NOMO-1 treated with dmso at 0.1 percent for 144 hours (cell line): ENCODE results near the gene SLC35A4.
A peak's percentile ranks its signal among the peaks of the same experiment; 100 is the strongest.

ENCODE experiments used
- DNase-seq: peaks from one replicate; lab custom pipeline; 2025; ENCODE audit not compliant: unreplicated experiment; lab: John Stamatoyannopoulos, UW

The SLC35A4 gene, protein sequence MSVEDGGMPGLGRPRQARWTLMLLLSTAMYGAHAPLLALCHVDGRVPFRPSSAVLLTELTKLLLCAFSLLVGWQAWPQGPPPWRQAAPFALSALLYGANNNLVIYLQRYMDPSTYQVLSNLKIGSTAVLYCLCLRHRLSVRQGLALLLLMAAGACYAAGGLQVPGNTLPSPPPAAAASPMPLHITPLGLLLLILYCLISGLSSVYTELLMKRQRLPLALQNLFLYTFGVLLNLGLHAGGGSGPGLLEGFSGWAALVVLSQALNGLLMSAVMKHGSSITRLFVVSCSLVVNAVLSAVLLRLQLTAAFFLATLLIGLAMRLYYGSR

DNA sequence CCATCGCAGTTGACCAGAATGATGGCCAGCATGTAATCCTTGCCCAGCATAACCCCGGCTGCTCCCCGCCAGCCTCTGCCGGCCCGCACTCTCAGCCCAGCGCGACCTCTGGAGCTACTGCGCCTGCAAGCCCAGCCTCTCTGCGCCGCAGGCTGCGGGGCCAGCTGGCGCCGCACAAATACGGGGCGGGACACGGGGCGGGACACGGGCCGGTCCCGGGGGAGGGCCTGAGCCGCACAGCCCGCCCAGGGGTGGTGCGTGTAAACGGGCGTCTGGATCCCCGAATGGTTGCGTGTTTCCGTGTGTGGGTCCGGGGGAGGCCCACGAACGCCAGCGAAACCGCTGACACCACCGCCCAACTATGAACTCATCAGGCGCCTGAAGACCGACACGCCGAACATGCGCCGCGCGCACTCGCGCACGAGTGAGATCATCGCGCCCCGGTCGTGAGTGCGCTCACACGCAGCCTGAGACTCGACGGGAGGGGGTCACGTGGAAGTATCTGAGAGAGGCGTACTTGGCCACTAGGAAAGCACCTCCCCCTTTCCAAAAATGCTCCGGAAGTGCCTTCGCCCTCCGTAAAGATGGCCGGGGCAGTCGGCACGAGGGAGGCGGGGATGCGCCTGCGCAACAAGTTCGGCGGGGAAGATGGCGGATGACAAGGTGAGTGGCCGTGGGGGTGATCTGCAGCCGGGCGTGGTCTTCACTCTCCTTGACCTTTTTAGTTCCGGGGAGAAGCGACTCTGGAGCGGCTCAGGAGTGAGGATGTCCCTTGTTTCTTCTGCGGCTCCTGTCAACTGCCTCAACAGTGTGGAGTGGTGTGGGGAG, at the start of gene SLC35A4, which contains the start of gene APBB3:
Gene SLC35A4 (plus strand): TSS at position 633 of the 828 bp plus-strand sequence. CDS start 2,342 bp downstream, outside the sequence.
Gene APBB3 (minus strand): TSS at position 403 of the 828 bp plus-strand sequence. CDS start 353 bp downstream, at position 50.
- peak; percentile 98 for DNase-seq

DNA sequence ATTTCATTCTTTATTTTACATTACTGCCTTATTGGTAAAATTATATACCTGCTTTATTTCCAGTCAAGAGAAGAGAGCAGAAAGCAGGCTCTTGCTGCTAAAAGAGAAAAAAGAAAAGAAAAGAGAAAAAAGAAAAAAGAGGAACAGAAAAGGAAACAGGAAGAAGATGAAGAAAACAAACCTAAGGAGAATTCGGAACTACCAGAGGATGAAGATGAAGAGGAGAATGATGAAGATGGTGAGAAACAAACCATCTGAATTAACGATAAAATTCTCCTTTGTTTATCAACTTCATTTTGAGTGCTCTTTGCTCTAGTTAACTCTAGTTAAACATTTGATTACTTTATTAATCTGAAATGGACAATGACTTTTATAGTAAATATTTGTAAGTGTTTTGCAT, 40.6 kb upstream of the SLC35A4 start:
- DNase-seq: no peak

DNA sequence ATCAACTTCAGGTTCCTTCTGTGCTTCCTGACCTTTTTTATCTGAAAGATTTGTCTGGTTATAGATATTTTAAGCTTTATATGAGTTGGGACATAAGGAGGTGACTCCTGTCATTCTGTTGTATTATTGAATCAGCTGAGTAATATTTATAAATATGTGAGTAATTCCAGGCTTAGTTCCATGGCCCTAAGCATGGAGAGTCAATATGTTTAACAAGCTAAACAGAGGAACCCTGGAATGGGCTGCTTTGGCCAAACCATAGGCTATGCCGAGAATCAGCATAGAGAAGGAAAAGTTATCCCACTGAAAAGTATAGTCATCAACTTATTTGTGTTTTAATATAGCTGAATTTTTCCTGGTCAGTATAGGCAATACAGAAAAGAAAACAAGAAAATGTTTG, 24.4 kb upstream of the SLC35A4 start:
- DNase-seq: no peak

DNA sequence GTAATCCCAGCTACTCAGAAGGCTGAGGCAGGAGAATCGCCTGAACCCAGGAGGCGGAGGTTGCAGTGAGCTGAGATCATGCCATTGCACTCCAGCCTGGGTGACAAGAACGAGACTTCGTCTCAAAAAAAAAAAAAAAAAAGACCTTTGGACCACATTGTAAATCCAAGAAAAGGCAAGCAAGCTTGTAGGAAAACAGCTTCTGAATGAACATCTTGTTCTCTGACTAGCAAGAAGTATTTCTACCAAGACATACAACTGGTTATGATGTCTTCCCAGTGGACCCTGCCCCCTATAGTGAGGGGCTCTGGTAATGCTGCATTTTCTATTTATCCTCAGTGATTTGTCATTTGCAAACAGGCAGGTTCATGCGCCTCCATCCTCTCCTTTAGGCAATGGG, 21.7 kb upstream of the SLC35A4 start:
- DNase-seq: no peak

DNA sequence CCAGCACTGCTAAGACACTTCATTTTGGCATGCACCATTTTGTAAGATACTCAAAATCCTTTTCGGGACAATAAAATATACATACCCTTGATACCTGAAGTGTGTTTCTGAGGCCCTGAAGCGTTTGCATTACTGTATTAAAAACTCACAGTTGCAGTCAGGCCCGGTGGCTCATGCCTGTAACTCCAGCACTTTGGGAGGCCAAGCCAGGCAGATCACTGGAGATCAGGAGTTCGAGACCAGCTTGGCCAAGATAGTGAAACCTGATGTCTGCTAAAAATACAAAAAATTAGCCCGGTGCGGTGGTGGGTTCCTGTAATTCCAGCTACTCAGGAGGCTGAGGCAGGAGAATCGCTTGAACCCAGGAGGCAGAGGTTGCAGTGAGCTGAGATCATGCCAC, 19.6 kb upstream of the SLC35A4 start:
- DNase-seq: no peak

DNA sequence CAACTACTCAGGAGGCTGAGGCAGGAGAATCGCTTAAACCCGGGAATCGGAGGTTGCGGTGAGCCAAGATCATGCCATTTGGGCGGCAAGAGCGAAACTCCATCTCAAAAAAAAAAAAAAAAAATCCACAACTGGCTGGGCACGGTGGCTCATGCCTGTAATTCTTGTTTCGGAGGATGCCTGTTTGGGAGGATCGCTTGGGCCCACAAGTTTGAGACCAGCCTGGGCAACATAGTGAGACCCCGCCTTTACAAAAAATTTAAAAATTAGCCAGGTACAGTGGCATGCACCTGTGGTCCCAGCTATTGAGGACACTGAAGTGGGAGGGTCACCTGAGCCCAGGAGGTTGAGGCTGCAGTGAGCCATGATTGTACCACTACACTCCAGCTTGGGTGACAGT, 19.0 kb upstream of the SLC35A4 start:
- no peak for DNase-seq

DNA sequence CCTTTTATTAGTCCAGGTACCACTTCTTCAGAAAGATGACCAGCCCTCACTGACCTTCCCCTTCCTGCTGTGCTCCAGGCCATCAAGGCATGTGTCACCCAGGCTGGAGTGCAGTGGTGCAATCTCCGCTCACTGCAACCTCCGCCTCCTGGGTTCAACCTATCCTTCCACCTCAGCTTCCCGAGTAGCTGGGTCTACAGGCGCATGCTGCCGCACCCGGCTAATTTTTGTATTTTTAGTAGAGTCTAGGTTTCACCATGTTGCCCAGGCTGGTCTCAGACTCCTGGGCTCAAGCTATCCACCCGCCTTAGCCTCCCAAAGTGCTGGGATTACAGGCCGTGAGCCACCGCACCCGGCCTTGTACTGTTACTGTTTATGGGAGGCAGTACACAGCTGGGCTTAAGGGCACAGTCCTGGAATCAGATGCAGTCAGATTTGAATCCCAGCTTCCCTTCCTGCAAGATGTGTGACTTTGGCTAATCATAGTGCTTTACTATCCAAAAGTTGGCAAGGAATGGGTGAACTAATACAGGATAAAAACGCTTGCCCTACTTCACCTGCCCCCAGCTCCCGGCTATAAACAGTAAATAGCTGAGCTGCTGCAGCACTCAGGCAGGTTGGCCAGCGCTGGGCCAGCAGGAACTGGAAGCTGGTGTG, 17.6 kb upstream of the SLC35A4 start:
- DNase-seq: no peak

DNA sequence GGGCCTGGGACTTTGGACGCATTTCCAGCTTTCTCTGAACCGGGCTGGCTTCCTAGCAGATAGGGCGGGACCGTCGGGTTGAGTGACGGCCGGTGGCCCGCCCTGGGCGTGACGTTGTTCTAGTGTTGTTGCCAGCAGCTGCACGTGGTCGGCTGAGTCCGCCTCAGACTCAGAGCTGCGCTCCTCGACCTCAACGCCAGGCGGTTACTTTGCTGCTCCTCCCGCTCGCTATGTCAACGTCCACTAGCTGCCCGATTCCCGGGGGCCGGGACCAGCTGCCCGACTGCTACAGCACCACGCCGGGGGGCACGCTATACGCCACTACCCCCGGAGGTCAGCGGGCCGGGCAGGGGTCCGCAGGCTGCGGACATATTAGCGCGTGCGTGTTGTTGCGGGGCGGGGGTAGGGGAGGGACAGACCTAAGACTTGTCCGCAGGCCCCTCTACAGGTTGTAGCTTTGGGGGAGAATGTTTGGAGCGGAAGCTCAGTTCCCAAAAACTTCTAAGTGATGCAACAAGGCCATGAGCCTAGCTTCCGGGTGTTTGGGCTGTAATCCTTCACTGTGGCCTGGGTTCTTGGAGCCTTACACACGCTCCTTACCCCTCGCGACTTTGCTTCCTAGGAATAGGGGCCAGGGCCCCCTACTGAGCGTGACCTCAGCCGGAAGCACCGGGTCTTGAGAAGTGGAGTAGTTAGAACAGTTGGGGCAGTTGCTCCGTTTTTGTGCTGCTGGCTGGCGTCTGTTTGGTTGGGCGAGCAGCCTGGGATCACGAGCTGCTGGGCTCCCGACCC, 16.9 kb upstream of the SLC35A4 start, which contains the start of gene EIF4EBP3:
Gene EIF4EBP3 (plus strand): TSS at position 155 of the 792 bp plus-strand sequence. CDS start 76 bp downstream, at position 231.
- DNase-seq: peak; percentile 82

DNA sequence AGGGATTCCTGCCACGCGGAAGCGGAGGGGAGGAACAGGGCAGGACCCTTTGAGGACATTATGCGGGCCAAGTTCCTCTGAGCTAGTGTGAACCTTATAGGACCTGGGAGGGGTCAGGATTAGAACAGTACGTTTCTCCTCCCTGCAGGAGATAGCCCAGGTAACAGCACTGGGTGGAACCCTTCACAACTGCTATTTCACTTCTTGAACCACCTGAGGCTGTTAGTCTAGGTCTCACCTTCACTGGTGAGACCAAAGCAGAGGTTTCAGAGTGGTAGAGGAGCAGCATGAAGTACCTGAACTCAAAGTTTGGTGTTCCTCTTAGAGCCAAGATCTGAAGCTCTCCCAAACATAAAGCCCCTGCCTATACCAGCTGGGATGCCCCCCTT, 16.3 kb upstream of the SLC35A4 start:
- DNase-seq: no peak

DNA sequence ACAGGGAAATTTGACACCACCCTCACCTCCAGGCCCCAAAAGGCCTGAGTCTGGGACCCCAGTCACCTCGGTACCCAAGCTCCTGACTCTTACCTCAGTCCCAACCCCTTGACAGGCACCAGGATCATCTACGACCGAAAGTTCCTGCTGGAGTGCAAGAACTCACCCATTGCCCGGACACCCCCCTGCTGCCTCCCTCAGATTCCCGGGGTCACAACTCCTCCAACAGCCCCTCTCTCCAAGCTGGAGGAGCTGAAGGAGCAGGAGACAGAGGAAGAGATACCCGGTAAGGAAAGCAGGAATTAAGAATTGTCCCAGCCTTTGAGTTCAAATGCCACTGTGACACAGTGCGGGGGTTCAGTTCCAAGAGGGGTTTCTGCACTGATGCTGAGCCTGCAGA, 15.8 kb upstream of the SLC35A4 start:
- DNase-seq: no peak

DNA sequence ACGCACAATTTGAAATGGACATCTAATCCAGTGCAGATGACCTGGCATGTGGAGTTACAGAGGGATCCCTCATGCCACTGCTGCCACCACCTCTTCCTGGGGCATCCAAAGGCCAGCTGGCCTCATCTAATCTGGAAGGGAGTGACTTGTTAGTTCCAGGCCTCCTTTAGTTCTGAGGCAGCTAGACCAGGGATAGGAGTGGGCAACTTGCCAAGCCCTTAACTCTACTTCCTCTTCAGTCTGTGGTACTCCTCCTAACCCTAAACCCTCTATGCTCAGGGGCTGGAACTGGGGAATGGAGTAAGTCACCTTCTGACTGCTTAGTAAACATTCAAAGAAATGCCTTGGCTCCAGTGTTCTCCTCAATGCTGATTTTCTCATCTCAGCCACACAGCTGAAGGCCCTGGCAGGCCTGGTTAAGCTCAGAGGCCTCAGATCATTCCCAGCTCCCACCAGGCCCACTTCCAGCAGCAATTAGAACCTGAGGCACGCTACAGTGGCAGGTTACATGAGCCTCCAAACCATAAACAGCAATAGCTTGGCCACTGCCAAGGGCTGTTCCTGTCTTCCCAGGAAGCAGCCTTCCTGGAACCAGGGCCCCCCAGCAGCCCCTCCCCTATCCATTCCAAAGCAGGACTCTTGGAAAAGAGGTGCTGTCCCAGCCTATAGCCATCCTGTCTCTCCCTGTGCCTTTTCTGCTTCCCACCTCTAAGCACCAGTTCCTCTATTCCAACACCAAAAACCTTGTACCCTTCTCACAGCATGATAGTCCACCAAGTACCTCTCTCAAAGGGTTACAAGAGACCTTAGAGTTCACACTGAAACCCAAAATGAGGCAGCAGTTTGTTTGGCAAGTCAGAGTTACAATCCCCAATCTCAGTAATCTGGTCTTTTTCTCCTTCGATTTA, 15.1 kb upstream of the SLC35A4 start:
- DNase-seq: peak; percentile 67

DNA sequence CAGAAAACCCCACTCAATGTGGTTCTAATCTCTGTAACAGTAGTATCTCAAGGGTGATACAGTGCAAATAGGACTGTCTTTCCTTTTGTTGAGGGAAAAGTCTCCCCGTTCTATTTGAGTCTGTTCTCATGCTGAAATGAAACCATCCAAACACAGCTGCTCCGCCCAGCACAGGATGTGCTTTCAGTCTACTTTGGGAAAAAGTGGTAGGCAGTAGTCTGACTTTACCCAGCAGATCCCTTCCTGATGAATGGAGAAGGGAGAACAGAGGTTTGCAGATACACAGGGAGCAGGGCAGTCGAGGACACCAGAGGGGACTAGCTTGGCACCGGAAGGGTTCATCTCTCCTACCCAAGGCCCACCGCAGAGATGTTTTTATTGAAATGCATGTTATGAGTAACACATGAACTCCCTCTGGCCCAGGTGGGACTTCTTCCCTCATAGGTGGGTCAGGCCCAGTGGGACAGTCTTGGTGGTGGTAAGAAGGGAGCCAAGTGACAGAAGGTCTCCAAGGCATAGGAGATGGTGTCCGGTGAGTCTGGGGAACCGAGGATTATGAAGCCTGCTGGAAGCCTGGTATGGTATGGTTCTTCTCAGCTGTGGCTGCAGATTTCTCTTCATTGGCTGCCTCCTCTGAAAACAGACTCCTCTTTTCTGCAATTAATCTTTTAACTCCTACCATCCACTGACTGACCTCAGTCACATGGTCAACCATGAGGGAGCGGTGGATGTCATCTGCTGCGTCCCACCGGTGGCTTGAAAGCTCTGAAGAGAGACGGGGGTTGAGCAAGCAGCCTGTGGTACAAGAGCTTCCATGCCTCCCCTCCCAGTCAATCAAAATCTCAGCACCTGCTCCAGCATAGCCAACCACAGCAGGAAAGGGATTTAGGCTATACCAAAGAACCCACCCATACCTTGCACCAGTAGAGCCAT, 14.2 kb upstream of the SLC35A4 start:
- DNase-seq: no peak

DNA sequence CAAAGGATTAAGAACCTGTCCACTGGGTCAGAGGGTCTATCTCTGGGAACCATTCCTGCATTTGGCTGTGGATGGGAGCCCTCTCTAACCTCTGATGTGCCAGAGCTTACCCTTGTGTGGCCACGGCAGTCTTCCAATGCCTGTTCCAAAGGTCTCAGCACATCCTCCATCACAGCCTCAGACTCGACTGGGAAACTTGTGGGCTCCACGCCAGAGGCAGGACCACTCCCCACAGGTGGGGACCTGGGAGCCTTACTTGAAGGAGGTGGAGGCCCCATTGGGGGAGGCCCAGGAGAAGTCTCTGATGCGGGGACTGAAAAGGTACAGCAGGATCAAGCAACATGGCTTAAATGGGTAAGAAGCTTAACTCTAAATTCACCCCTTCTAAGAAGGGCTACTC, 12.8 kb upstream of the SLC35A4 start:
- no peak for DNase-seq

DNA sequence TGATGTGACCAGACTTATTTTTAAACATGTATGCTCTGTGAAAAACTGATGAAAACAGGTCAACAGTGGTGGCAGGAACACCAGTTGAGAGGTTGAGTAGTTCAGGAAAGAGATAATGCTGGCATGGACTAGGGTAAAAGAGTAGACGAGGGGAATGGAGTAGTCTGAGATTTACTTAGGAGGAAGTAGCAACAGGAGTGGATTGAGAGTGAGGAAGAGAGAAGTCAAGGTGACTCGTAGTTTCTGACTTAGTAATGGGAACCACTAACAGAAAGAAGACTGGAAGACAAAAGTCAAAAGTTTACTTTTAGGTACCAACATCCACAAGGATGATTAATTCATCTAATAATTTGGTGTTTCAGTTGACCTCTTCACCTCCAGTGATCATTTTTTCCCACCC, 11.0 kb upstream of the SLC35A4 start:
- DNase-seq: no peak

DNA sequence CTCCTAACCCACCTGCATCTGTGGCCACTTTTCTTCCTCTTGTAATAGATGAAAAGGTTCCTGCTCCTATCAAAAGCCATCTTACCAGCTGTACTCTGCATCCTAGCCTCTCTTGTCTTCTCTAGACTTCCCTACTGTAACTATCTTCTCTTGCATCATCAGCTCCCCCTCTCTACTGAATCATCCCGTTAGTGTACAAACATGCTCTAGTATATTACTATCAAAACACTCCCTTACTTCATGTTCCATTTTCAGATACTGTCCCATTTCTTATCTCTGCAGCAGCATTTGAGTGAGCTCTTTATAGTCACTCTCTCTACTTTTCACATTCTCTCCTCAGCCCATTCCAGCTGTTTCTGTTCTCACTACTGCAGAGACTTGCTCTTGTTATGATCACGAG, 10.2 kb upstream of the SLC35A4 start:
- DNase-seq: no peak

DNA sequence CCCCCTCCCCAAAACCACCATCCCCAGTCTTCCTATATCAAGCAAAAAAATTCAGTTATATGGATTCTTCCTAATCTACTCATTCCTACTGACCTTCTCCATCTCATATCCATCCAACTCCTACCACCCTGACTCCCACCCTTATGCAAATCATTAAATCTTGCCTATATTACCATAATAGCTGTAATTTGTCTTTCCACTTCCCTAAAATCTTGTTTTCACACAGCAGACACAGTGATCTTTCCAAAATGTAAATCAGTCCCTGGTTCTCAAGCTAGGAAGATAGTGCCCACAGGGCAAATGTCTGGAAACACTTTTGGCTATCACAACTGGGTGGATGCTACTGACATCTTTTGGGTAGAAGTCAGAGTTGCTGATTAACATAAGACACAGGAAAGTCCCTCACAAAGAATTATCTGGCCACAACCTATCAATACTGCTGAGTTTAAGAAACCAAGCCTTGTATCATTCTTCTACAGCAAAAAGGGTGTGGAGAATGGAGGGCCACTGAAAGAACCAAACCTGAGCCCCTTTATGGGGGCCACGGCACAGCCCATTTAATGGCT, 8.8 kb upstream of the SLC35A4 start:
- peak; percentile 33 for DNase-seq

DNA sequence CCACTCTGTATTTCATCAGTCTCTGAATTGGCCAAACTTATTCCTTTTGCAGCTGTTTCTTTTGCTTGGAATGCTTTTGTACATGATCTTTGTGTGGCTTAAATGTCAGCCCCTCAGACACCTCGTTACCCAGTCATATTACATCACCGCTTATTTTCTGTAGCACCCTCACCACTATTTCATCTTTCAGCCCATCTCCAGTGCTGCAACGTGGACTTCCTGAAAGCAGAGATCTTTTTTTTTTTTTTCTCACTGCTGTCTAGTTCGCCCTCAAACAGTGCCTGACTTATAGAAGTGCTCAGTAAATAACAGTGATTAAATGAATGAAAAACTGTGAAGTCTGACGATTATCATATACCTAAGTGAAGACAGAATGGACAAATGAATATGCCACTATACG, 8.2 kb upstream of the SLC35A4 start:
- DNase-seq: no peak

DNA sequence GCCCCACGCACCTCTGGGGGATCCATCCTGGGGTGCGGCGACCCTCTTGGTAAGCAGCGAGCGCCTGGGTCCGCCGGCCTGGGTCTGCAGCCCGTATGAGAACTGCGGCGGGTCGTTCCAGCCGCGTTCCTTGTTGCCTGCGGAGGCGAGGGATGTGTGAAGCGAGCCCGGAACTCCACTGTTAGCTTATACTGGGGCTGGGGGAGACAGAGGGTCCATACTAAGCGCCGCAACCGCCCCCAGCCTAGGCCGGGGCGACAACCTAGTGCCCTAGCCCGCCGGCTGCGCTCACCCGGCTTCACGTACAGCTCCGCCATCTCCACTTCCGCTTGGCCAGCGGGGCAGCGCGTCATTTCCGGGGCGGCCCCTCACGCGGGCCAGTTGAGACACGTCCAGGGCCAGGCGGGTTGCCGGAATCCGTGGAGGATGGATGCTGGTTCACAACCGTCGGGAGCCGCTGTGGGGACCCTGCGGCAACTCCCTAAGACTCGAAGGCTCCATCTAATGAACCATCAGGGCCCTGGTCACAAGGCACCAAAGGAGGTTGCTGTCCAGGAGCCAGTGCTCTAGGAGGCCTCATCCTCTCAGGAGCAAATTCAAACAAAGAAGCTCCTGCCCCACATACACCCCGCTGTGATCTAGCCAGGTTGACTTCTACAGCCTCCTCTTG, 7.4 kb upstream of the SLC35A4 start, which contains the start of gene SRA1:
Gene SRA1 (minus strand): TSS at position 338 of the 670 bp plus-strand sequence. CDS start 21 bp downstream, at position 317.
- DNase-seq: peak; percentile 94
